Esophagus muscularis mucosa (tissue), 3 donors: ENCODE measurements around the gene SPSB3.

Experiments used
- CTCF ChIP-seq, 3 experiments: fragments of 200-600 bp in 2 of 3; fragments of 450-650 bp in 1 of 3; sonication (generic) in 2 of 3; IDR thresholded peaks; one replicate each; pipeline ENCODE4 v1.5.1; 2017 to 2019; ENCODE audit warnings: antibody characterized with exemption in 3 of 3, mild to moderate bottlenecking in 2 of 3, moderate library complexity in 1 of 3
- POLR2AphosphoS5 ChIP-seq, 2 donors: sonication (generic); formaldehyde crosslinking; IDR thresholded peaks; one replicate each; pipeline ENCODE4 v1.6.1; 2017; ENCODE audit warnings: antibody characterized with exemption in 2 of 2

GRCh38 chr16:1810536-1810935 lies 28.2 kb upstream of the SPSB3 start:
- TF ChIP-seq CTCF (IDR thresholded peaks at IDR 0.05) (no peak), POLR2AphosphoS5 (IDR thresholded peaks at IDR 0.05) (no peak)
